Activated T-cell treated with anti-CD3 and anti-CD28 coated beads for 48 hours (primary cell): Measurements from ENCODE around the gene CACNA1E.

Experiments used
- DNase-seq: peaks from one replicate; pipeline ENCODE4 v3.0.0-alpha.2; 2020; ENCODE audit warnings: low read depth

CACNA1E gene

GRCh38 chr1:181484821-181485220, 1.5 kb downstream of the CACNA1E start:
- DNase-seq: no peak

- DNase-seq: no peak
Measured at GRCh38 chr1:181485287-181486097, 2.2 kb downstream of the CACNA1E start.

GRCh38 chr1:181486098-181486420, 2.7 kb downstream of the CACNA1E start:
- no peak for DNase-seq

GRCh38 chr1:181488866-181489265, 5.5 kb downstream of the CACNA1E start:
- DNase-seq: no peak

GRCh38 chr1:181490276-181490675, 7.0 kb downstream of the CACNA1E start:
- DNase-seq: no peak

- DNase-seq: no peak
Measured at GRCh38 chr1:181490740-181491712, 7.7 kb downstream of the CACNA1E start.

GRCh38 chr1:181493166-181493565, 9.8 kb downstream of the CACNA1E start:
- DNase-seq: no peak

- no peak for DNase-seq
Measured at GRCh38 chr1:181493885-181494284, 10.6 kb downstream of the CACNA1E start.

- DNase-seq: no peak
Measured at GRCh38 chr1:181496759-181497158, 13.4 kb downstream of the CACNA1E start.

- no peak for DNase-seq
Measured at GRCh38 chr1:181497870-181498269, 14.6 kb downstream of the CACNA1E start.

- DNase-seq: no peak
Measured at GRCh38 chr1:181499825-181500224, 16.5 kb downstream of the CACNA1E start.

GRCh38 chr1:181500636-181501035, 17.3 kb downstream of the CACNA1E start:
- no peak for DNase-seq

- no peak for DNase-seq
Measured at GRCh38 chr1:181501612-181502011, 18.3 kb downstream of the CACNA1E start.

- DNase-seq: no peak
Measured at GRCh38 chr1:181503171-181503810, 20.0 kb downstream of the CACNA1E start.

- DNase-seq: no peak
Measured at GRCh38 chr1:181504399-181504842, 21.1 kb downstream of the CACNA1E start.

- no peak for DNase-seq
Measured at GRCh38 chr1:181506563-181507353, 23.4 kb downstream of the CACNA1E start.

GRCh38 chr1:181508486-181509165, 25.3 kb downstream of the CACNA1E start:
- DNase-seq: no peak

GRCh38 chr1:181513786-181514297, 30.5 kb downstream of the CACNA1E start:
- DNase-seq: no peak

GRCh38 chr1:181514298-181515290, 31.3 kb downstream of the CACNA1E start:
- no peak for DNase-seq

- no peak for DNase-seq
Measured at GRCh38 chr1:181516706-181517105, 33.4 kb downstream of the CACNA1E start.
